Astrocyte (in vitro differentiated cells and primary cell): ENCODE results near the gene DSE.

Source experiments
- CTCF ChIP-seq: IDR thresholded peaks from 2 replicates; pipeline ENCODE4 v1.5.1; 2011; ENCODE audit warnings: low read depth, mild to moderate bottlenecking, inconsistent platforms, low read length, moderate library complexity; ENCODE audit not compliant: insufficient read depth
- EZH2 ChIP-seq: IDR thresholded peaks from 2 replicates; pipeline ENCODE4 v1.6.1; 2012; ENCODE audit warnings: mild to moderate bottlenecking, low read length, inconsistent platforms; ENCODE audit not compliant: insufficient read depth

- TF ChIP-seq CTCF = no peak
- no peak for TF ChIP-seq EZH2
Observed at GRCh38 chr6:116437656-116438055, 66.9 kb downstream of the DSE start.
